SK-N-SH treated with all-trans-retinoic acid at 6 μM for 48 hours (cell line): ENCODE results near the gene KRTAP10-2.

ENCODE experiments used
- OSR1 ChIP-seq: fragments of 250-450 bp; sonication (Bioruptor Pico); IDR thresholded peaks from 2 replicates; pipeline ENCODE4 v1.8.0; 2022; ENCODE audit warnings: moderate library complexity, mild to moderate bottlenecking, inconsistent platforms
- TCF4 ChIP-seq: fragments of 250-450 bp; sonication (Bioruptor Pico); IDR thresholded peaks from 2 replicates; pipeline ENCODE4 v1.8.0; 2021; ENCODE audit warnings: mild to moderate bottlenecking, moderate library complexity, borderline replicate concordance

GRCh38 chr21:44539991-44540666 is 11.2 kb downstream of the KRTAP10-2 start, which contains the start of gene KRTAP10-1:
- no peak for TF ChIP-seq TCF4 (CRISPR knock-in tag)
- TF ChIP-seq OSR1 = no peak
